Measurements from ENCODE around the gene BNC2. TPM values are rescaled to one million over a fixed set of nuclear protein-coding genes. Genes with fewer than 3 reads are reported as not detected.
"Not testable (repeated sequence)": the region's sequence is repeated elsewhere in the genome, so short reads cannot be mapped to it uniquely, and the experiment has no call there.

BNC2 gene
- total RNA-seq, 1 experiment from 2014 or later, result 43.6 TPM

DNA sequence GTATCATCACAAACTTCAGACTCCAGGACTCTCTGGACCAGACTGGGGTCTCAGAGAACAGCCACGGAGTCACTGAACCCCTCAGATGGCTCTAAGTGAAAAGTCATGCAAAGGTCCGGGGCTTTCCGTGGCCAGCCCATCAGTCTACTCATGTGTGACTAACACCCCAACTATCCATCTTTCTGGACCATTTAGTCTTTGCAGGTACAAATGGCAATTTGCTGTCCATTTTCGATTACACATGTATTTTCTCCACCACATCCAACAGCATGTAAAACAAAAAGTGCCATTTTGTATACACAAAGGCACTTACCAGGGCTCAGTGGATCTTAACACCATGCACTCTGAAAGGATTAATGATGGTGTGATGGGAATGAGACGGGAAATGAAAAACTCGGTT lies 387.7 kb downstream of the BNC2 start:
- TF ChIP-seq, protein P1, sequence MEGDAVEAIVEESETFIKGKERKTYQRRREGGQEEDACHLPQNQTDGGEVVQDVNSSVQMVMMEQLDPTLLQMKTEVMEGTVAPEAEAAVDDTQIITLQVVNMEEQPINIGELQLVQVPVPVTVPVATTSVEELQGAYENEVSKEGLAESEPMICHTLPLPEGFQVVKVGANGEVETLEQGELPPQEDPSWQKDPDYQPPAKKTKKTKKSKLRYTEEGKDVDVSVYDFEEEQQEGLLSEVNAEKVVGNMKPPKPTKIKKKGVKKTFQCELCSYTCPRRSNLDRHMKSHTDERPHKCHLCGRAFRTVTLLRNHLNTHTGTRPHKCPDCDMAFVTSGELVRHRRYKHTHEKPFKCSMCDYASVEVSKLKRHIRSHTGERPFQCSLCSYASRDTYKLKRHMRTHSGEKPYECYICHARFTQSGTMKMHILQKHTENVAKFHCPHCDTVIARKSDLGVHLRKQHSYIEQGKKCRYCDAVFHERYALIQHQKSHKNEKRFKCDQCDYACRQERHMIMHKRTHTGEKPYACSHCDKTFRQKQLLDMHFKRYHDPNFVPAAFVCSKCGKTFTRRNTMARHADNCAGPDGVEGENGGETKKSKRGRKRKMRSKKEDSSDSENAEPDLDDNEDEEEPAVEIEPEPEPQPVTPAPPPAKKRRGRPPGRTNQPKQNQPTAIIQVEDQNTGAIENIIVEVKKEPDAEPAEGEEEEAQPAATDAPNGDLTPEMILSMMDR (conservative IDR thresholded peaks at IDR 0.05), result no peak
- H2BK15ac ChIP-seq (ENCODE audit: low read depth, low read length), result no peak overlapping the region
- H2BK12ac ChIP-seq (ENCODE audit: insufficient read length, low read depth, low read length), result no peak overlapping the region
- no peak overlapping the region for H4K8ac ChIP-seq (replicated peaks; ENCODE audit: insufficient read length, low read depth, low read length)
- H3K56ac ChIP-seq (ENCODE audit: insufficient read length, low read depth, low read length), result no peak overlapping the region
- H3K27ac Mint-ChIP-seq, result no peak overlapping the region
- no peak overlapping the region for H4K91ac ChIP-seq (ENCODE audit: insufficient read length, low read depth, low read length)
- H3K4me2 ChIP-seq (ENCODE audit: insufficient read depth, insufficient read length, low read length), result no peak overlapping the region
- H2BK20ac ChIP-seq (ENCODE audit: low read depth, low read length, poor library complexity, severe bottlenecking), result no peak overlapping the region
- H3K18ac ChIP-seq (ENCODE audit: insufficient read length, low read depth, low read length), result no peak overlapping the region
- DNase-seq, result no peak
- no peaks in the 10 kb centered on the region; the same call in 1 of the 2 replicates for H3K27me3 ChIP-seq (ENCODE audit: insufficient read depth, low read length)
- H3K27me3 Mint-ChIP-seq (ENCODE audit: low read depth), result peaks cover 9% of the 10 kb centered on the region
- H3K79me1 ChIP-seq (ENCODE audit: insufficient read depth, low read depth, low read length, poor library complexity, severe bottlenecking), result no peaks in the 10 kb centered on the region
- no peak overlapping the region for H3K9ac ChIP-seq (ENCODE audit: extremely low read depth, insufficient read length, low read length)
- peaks cover 0 to 2% of the 10 kb centered on the region in 2 experiments; a peak in 1 of 5 replicates for H3K9me3 Mint-ChIP-seq
- H3K27ac ChIP-seq (ENCODE audit: insufficient read length, low read depth, low read length), result no peak overlapping the region
- H3K14ac ChIP-seq (ENCODE audit: insufficient read depth, low read length), result no peak overlapping the region
- H3K9me3 ChIP-seq (ENCODE audit: control insufficient read depth, low read depth, low read length), result no peaks in the 10 kb centered on the region
- no peaks in the 10 kb centered on the region for H4K20me1 ChIP-seq (ENCODE audit: control insufficient read depth, insufficient read depth, insufficient read length)
- no peaks in the 10 kb centered on the region for H3K23me2 ChIP-seq (ENCODE audit: insufficient read length, low read depth, low read length, poor library complexity, severe bottlenecking)
- no peak overlapping the region for H2AFZ ChIP-seq (ENCODE audit: low read length)
- peaks cover 4 to 14% (median 7%) of the 10 kb centered on the region in 3 experiments; a peak in 5 of 7 replicates for H3K36me3 Mint-ChIP-seq (ENCODE audit: insufficient read depth in 1 of 3, low read depth in 3 of 3)
- peaks cover 39 to 43% of the 10 kb centered on the region in 2 experiments for H3K4me1 Mint-ChIP-seq
- H3K4me3 Mint-ChIP-seq, result no peak overlapping the region
- H2AK5ac ChIP-seq (ENCODE audit: insufficient read length, low read length), result no peak overlapping the region
- WGBS (ENCODE audit: extremely low coverage, insufficient read length, low lambda C conversion rate), result no CpG with 5 or more reads among the region's 6 CpGs
- H2BK5ac ChIP-seq (ENCODE audit: insufficient read length, low read length), result no peak overlapping the region
- H3K79me2 ChIP-seq (ENCODE audit: insufficient read depth, low read length), result no peaks in the 10 kb centered on the region
- H3T11ph ChIP-seq (ENCODE audit: low read length), result no peak overlapping the region
- no peak overlapping the region for H4K5ac ChIP-seq (ENCODE audit: insufficient read length, low read depth, low read length)
- peaks cover 5% of the 10 kb centered on the region; the same call in 1 of the 2 replicates for H3K4me1 ChIP-seq (ENCODE audit: insufficient read depth, low read length)
- H2BK120ac ChIP-seq (ENCODE audit: low read depth, low read length, poor library complexity, severe bottlenecking), result no peak overlapping the region
- H3K23ac ChIP-seq (ENCODE audit: insufficient read length, low read depth, low read length), result no peak overlapping the region
- no peak overlapping the region for H3K4ac ChIP-seq (ENCODE audit: low read depth, low read length)

DNA sequence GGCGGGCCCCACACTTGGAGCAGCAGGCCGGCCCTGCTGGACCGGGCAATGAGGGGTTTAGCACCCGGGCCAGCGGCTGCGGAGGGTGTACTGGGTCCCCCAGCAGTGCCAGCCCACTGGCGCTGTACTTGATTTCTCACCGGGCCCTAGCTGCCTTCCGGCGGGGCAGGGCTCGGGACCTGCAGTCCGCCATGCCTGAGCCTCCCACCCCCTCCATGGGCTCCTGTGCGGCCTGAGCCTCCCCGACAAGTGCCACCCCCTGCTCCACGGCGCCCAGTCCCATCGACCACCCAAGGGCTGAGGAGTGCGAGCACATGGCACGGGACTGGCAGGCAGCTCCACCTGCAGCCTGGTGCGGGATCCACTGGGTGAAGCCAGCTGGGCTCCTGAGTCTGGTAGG lies 389.9 kb downstream of the BNC2 start:
- not testable (repeated sequence) for H3K9me3 Mint-ChIP-seq; H3K56ac ChIP-seq (ENCODE audit: insufficient read length, low read depth, low read length); H3T11ph ChIP-seq (ENCODE audit: low read length); H3K14ac ChIP-seq (ENCODE audit: insufficient read depth, low read length); H3K4me1 ChIP-seq (ENCODE audit: insufficient read depth, low read length); H2BK20ac ChIP-seq (ENCODE audit: low read depth, low read length, poor library complexity, severe bottlenecking); H4K20me1 ChIP-seq (ENCODE audit: control insufficient read depth, insufficient read depth, insufficient read length); DNase-seq; H3K27me3 Mint-ChIP-seq (ENCODE audit: low read depth); H4K8ac ChIP-seq (replicated peaks; ENCODE audit: insufficient read length, low read depth, low read length); H3K4me2 ChIP-seq (ENCODE audit: insufficient read depth, insufficient read length, low read length); H2AFZ ChIP-seq (ENCODE audit: low read length); H3K27ac Mint-ChIP-seq; H3K18ac ChIP-seq (ENCODE audit: insufficient read length, low read depth, low read length); H2BK12ac ChIP-seq (ENCODE audit: insufficient read length, low read depth, low read length); H2AK5ac ChIP-seq (ENCODE audit: insufficient read length, low read length); H3K4ac ChIP-seq (ENCODE audit: low read depth, low read length); H2BK15ac ChIP-seq (ENCODE audit: low read depth, low read length); H2BK120ac ChIP-seq (ENCODE audit: low read depth, low read length, poor library complexity, severe bottlenecking); H3K79me2 ChIP-seq (ENCODE audit: insufficient read depth, low read length); H3K23ac ChIP-seq (ENCODE audit: insufficient read length, low read depth, low read length); H3K27me3 ChIP-seq (ENCODE audit: insufficient read depth, low read length); H4K5ac ChIP-seq (ENCODE audit: insufficient read length, low read depth, low read length); H2BK5ac ChIP-seq (ENCODE audit: insufficient read length, low read length); H4K91ac ChIP-seq (ENCODE audit: insufficient read length, low read depth, low read length); H3K27ac ChIP-seq (ENCODE audit: insufficient read length, low read depth, low read length); H3K79me1 ChIP-seq (ENCODE audit: insufficient read depth, low read depth, low read length, poor library complexity, severe bottlenecking); H3K9ac ChIP-seq (ENCODE audit: extremely low read depth, insufficient read length, low read length); H3K9me3 ChIP-seq (ENCODE audit: control insufficient read depth, low read depth, low read length); H3K23me2 ChIP-seq (ENCODE audit: insufficient read length, low read depth, low read length, poor library complexity, severe bottlenecking); H3K4me3 Mint-ChIP-seq
- Mint-ChIP-seq H3K4me1 (peaks cover 20 to 29% of the 10 kb centered on the region in 2 experiments), H3K36me3 (ENCODE audit: insufficient read depth in 1 of 3, low read depth in 3 of 3) (peaks cover 4 to 14% (median 7%) of the 10 kb centered on the region in 3 experiments; a peak in 5 of 7 replicates)
- no CpG with 5 or more reads among the region's 20 CpGs for WGBS (ENCODE audit: extremely low coverage, insufficient read length, low lambda C conversion rate)

Data from H9 (cell line).